Skin of body (tissue), 2 donors: ENCODE results near the gene KCNIP3. TPM values are rescaled to one million over a fixed set of nuclear protein-coding genes. Genes with fewer than 3 reads are reported as not detected.
A peak's percentile ranks its signal among the peaks of the same experiment; 100 is the strongest.
"Not testable (repeated sequence)": the region's sequence is repeated elsewhere in the genome, so short reads cannot be mapped to it uniquely, and the experiment has no call there.

Experiments
- DNase-seq: peaks from one replicate; lab custom pipeline; 2025; lab: John Stamatoyannopoulos, UW
- total RNA-seq: library from RNA; depleted of rRNA; stranded (reverse); fragments of >200 nt; gene quantifications from one replicate; pipeline ENCODE4 v1.2.3, GENCODE V29; 2014

KCNIP3 gene
- 2.4 TPM for total RNA-seq

GRCh38 chr2:95296880-95297487, at the start of gene KCNIP3:
TSS of gene KCNIP3 (plus strand) at chr2:95297347. CDS start at chr2:95297439, 92 bp downstream.
- no peak for DNase-seq

DNA sequence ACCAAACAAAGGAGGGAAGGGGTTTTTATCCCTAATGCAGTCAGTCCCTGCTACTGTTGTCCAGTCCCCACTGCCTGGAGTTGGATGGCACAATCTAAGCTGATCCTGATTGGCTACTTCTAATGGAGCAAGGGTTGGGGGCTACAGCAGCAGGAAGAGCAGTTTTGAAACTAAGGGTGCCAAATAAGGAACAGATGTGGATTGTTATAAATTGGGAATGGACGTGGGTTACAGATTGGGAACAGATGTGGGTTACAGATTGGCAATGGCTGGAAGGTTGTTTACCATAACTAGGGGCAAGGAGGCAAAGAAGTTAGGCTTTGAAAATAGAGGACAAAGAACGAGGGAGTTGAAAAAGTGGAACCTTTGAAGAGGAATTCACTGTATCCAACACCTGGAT, 38.9 kb upstream of the KCNIP3 start:
- no peak for DNase-seq

- DNase-seq: no peak
These were observed 36.8 kb upstream of the KCNIP3 start for GRCh38 chr2:95260028-95261023.

DNA sequence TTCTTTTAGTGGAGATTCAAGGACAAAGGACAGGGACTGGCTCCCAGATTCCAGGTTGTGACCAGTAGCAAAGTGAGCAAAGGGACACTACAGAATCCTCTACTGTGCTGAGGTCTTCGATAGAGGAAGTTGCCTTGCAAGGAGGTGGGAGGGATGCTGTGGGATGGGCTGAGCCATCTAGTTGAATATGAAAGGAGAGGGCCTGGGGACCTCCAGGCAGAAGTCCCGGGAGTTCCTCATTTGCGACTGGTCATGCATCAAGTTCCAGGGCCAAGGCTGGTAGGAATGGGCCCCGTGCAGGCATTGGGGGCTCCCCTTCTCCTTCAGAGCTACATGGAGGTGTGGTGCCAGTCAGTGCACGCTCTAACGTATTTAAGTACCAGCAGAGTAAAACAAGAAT, 35.5 kb upstream of the KCNIP3 start:
- DNase-seq: no peak

DNA sequence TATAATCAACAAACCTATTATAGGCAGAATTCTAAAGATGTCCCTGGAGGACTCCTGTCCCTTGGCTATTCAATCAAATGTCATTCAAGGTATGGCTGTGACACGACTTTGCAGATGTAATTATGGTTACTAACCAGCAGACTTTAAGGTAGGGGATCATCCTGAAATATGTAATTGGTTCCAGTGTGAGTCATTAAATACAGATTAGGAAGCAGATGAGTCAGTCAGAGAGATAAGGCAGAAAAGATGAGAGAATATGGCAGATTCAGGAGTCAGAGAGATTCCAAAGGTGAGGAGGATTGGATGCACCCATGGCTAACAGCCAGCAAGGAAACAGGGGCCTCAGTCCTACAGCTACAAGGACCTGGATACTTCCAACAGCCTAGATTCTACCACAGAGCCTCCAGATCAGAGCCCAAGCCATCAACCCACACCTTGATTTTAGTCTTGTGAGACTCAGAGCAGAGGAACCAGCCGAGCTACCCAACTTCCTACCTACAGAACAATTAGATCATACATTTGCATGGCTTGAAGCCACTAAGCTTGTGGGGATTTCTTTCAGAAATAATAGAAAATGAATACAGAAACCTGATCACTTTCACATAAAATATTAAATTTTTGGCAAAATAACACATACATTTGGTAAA, 34.1 kb upstream of the KCNIP3 start:
- DNase-seq: no peak

- peak; percentile 2 for DNase-seq
These were observed 32.5 kb upstream of the KCNIP3 start for GRCh38 chr2:95264624-95265023.

DNA sequence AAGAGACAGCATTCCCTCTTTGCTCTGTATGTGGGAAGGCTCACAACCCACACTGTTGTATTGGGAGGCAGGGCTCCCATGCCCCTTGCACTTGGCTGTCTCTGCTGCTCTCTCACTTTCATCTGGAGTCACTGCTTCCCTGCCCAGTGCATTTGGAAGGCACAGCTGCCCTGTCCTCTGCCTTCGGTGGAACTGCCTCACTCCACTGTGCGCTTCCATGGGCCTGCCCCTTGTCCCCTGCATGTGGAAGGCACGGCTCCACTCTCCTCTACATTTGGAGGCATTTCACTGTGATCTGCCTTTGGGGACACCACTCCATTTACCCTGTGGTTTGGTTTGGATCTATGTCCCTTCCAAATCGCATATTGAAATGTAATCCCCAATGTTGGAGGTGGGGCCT, 32.0 kb upstream of the KCNIP3 start:
- no peak for DNase-seq

DNA sequence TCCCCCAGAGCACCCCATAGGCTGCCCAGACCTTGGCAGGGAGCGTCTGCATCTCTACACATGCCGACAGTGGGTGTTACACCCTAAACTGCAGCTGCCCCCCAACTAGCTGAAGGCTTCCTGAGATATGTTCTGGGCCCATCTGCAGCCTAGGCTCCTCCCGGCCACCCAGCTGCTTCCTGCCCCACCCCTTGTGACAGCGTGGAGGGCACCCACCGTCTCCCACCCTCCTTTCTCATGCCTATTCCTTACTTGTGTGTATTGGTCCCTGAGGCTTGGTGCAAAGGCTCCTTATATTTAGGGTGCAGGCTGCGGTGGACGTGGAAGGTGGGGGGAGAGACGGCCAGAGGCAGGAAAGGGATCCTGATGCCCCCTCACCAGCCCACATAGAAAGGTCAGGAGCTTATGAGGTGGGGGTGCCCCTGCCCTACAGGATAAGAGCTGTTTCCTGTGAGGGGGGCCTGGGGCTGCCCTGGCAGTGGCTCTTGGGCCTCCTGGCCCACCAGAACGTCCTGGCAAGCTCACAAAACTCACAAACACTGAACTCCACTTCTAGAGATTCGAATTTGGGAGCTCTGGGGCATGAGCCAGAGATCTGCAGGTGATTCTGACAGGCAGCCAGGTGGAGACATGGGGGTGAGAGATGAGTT, 30.2 kb upstream of the KCNIP3 start:
- DNase-seq: no peak

GRCh38 chr2:95267458-95268210, 29.5 kb upstream of the KCNIP3 start:
- DNase-seq: no peak

- no peak for DNase-seq
These were observed 28.7 kb upstream of the KCNIP3 start for GRCh38 chr2:95268211-95269035.

DNA sequence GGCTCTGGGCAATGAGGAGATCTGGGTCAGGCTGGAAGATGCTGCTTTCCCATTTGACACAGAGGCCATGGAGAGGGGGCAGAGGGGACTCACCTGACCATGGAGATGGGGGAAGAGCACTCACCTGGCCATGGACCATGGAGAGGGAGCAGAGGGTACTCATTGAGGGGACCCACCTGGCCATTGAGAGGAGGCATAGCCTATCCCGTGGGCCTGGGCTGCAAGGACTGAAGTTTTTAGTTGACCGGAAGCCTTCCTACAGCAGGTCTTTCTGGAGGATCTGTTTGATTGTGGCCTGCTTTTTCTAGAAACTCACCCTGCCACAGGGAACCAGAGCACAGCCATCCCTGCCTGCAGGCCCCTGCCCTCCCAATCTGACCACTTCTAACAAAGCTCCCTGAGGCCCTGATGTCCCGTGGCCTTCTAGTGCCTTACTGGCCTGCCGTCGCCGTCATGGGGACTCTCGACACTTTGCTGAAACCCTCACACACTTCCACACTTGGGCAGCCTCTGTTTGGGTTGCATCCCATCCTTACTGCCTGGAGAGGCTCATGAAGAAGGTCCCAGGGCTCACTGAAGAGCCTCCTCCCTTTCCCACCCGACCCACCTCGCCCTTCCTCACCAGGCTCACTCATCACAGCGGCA, 28.0 kb upstream of the KCNIP3 start:
- DNase-seq: no peak

- not testable (repeated sequence) for DNase-seq
These were observed 27.4 kb upstream of the KCNIP3 start for GRCh38 chr2:95269745-95270144.

GRCh38 chr2:95270541-95271081, 26.5 kb upstream of the KCNIP3 start:
- no peak for DNase-seq

- DNase-seq: no peak
These were observed 25.7 kb upstream of the KCNIP3 start for GRCh38 chr2:95271381-95271971.

- DNase-seq: no peak
These were observed 24.8 kb upstream of the KCNIP3 start for GRCh38 chr2:95272299-95272751.

DNA sequence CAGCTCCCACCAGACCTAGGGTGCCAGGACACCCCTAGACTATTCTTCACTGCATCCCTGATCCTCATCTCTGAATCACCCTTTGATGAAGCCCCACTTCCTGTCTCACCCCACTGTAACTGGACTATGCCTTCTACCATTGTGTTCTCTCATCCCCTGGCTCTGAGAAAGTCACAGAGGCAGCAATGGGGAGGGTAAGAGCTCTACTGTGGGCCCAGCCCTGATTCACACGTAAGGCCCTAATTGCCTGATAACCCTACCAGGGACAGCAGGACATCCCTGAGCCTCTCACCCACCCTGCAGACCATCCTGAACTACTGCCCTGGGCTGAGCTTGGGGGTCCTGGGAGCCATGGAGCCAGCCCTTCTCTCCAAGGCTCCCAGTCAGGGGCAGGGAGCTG, 24.4 kb upstream of the KCNIP3 start:
- no peak for DNase-seq

GRCh38 chr2:95273566-95274290, 23.4 kb upstream of the KCNIP3 start:
- DNase-seq: no peak
